SJCRH30 (cell line): ENCODE data around the gene MIOS. TPM values are rescaled to one million over a fixed set of nuclear protein-coding genes. Genes with fewer than 3 reads are reported as not detected.
A peak's percentile ranks its signal among the peaks of the same experiment; 100 is the strongest.

Experiments used
- DNase-seq, 2 experiments: peaks; one replicate each; pipeline ENCODE4 v3.0.0-alpha.2; 2015 to 2020
- H3K27ac ChIP-seq: fragments of 250-450 bp; sonication (Bioruptor Pico); 2 replicates; pipeline ENCODE4 v1.5.1; 2020; ENCODE audit warnings: mild to moderate bottlenecking, moderate library complexity
- H3K27me3 ChIP-seq: fragments of 250-450 bp; sonication (Bioruptor Pico); 2 replicates; pipeline ENCODE4 v1.5.1; 2020; ENCODE audit warnings: mild to moderate bottlenecking, moderate library complexity
- H3K36me3 ChIP-seq: fragments of 250-450 bp; sonication (Bioruptor Pico); 2 replicates; pipeline ENCODE4 v1.5.1; 2020; ENCODE audit warnings: mild to moderate bottlenecking, moderate library complexity
- H3K4me1 ChIP-seq: fragments of 250-450 bp; sonication (Bioruptor Pico); 2 replicates; pipeline ENCODE4 v1.5.1; 2020; ENCODE audit warnings: mild to moderate bottlenecking, moderate library complexity
- H3K4me3 ChIP-seq: fragments of 250-450 bp; sonication (Bioruptor Pico); 2 replicates; pipeline ENCODE4 v1.5.1; 2020; ENCODE audit warnings: mild to moderate bottlenecking, moderate library complexity
- H3K9me3 ChIP-seq: fragments of 250-450 bp; sonication (Bioruptor Pico); replicated peaks from 2 replicates; pipeline ENCODE4 v1.5.1; 2020; ENCODE audit warnings: mild to moderate bottlenecking, moderate library complexity
- total RNA-seq: library from RNA; depleted of rRNA; stranded (reverse); fragments of >200 nt; shearing (Covaris generic); gene quantifications from 2 replicates; pipeline ENCODE4 v1.2.3, GENCODE V29; 2014

Gene MIOS
- total RNA-seq, 1 experiment from 2014 or later, result 44.4 TPM

DNA sequence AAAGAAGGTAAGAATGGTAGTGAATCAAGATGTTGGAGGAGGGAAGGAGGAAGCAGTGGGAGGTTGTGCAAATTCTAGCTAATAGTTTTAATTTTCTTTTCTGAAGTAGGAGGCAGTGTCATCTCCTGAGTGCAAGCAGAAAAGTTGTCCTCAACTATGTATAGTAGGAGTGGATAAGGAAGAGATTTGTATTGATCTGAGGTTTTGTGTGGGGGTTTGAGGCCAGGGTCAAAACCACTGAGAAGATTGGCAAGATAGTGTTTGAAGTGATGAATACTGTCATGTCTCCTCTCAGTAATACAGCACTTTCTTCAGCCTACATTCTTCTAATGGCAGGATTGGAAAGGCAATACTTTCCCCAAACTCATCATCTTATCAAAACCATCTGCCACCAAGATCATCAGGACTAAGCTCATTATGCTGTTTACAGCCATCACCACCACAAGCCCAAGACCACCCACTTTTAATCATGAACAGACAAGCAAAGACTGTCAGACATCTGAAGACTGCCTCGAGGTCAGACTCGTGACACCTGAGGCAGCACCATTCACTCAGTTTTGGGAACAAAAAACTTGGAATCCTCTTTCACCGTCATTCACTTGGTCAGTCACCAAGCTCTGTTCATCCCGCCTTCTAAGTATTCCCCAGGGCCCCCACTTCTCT is 1.5 kb upstream of the MIOS start:
- no peaks in the 10 kb centered on the region for H3K27me3 ChIP-seq
- DNase-seq, result no peak
- peaks cover 11% of the 10 kb centered on the region; the same call in 1 of the 2 replicates for H3K4me1 ChIP-seq
- peaks cover 5% of the 10 kb centered on the region; the same call in 1 of the 2 replicates for H3K9me3 ChIP-seq
- H3K36me3 ChIP-seq, result no peaks in the 10 kb centered on the region
- H3K27ac ChIP-seq, result no peak overlapping the region
- no peak overlapping the region for H3K4me3 ChIP-seq

DNA sequence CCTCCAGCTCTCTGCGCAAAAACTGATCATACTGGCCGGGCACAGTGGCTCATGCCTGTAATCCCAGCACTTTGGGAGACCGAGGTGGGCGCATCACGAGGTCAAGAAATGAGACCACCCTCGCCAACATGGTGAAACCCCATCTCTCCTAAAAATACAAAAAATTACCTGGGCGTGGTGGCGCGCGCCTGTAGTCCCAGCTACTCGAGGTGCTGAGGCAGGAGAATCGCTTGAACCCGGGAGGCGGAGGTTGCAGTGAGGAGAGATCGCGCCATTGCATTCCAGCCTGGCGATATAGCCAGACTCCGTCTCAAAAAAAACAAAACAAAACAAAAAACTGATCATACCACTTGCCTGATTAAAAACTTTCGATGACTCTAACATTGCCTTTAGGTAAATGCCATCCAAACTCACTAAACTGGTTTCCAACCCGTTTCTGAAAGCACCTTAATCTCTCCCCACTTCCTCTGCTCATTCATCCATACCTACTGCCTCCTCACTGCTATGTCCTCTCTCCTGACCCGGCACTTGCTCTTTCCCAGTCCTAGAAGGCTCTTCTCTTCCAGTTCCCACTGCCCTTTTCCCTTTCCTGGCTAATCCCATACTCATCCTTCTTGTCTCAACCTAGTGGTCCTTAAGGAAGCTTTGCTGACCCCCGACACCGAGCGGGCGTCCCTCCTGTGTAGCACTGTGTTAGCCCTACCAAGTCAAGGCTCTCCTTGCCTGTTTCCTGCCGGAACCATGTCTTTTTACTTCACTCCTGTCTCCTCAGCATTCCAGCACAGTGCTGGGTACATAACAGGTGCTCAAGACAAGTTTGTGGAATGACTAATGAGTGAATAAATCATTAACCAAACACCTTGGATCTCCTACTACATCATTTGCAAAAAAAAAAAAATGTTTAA is 686 bp upstream of the MIOS start:
- Histone ChIP-seq H3K4me3 (peak overlapping the region; percentile 91), H3K27me3 (no peaks in the 10 kb centered on the region), H3K36me3 (peaks cover 4% of the 10 kb centered on the region; the same call in 1 of the 2 replicates), H3K9me3 (peaks cover 5% of the 10 kb centered on the region; the same call in 1 of the 2 replicates), H3K4me1 (peaks cover 11% of the 10 kb centered on the region; the same call in 1 of the 2 replicates), H3K27ac (no peak overlapping the region; the same call in 1 of the 2 replicates)
- DNase-seq, result no peak

DNA sequence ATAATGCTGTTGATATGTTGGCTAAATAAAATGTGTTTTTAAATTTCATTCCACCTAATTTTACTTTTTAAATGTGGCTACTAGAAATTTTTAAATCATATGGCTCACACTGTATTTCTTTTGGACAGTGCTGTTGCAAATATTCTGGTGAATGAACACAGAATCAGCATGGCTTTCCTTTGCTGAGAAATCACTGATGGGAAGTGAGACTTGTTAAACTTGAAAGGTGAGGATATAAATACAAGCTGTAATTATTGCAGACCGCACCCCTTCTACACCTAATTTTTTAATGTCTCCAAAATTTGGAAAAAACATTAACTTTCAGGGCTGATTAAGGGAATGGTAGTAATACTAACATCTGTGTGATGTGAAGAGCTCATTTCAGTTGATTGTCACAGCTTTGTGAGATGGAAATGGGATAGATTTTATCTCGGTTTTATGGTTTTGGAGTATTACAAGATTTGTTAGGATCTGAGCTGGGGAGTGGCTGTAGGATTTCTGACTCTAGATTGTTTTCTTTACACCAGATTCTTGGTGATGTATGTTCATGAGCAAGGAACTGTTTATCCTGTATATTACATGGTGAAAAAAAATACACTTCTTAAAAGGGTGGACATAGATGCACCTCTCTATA is 1.3 kb downstream of the MIOS start:
- Histone ChIP-seq H3K36me3 (peaks cover 20% of the 10 kb centered on the region), H3K27me3 (no peaks in the 10 kb centered on the region), H3K27ac (no peak overlapping the region), H3K4me1 (peaks cover 11% of the 10 kb centered on the region; the same call in 1 of the 2 replicates), H3K4me3 (peak overlapping the region; percentile 91), H3K9me3 (no peaks in the 10 kb centered on the region)
- DNase-seq, result no peak

DNA sequence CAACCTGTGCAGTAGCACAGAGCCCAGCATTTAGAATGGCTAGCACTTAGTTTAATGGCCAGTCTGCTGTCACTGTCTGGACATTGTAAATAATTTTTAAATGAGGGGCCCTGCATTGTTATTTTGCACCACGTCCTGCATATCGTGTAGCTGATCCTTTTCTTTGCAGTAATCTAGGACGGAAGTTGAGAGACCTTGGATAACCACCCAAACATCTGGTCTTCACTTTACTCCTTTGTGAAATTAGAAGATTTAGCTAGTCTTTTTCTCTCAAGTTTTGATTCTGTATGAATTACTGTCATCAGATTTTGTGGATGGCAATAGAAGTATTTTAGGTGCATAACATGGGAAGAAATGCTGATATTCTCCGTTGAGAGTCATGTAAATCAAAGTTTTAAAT is 1.9 kb downstream of the MIOS start:
- Histone ChIP-seq H3K9me3 (no peaks in the 10 kb centered on the region), H3K27me3 (no peaks in the 10 kb centered on the region), H3K4me3 (peak overlapping the region; percentile 91), H3K4me1 (peaks cover 11% of the 10 kb centered on the region; the same call in 1 of the 2 replicates), H3K27ac (no peak overlapping the region), H3K36me3 (peaks cover 20% of the 10 kb centered on the region)
- DNase-seq, result no peak

DNA sequence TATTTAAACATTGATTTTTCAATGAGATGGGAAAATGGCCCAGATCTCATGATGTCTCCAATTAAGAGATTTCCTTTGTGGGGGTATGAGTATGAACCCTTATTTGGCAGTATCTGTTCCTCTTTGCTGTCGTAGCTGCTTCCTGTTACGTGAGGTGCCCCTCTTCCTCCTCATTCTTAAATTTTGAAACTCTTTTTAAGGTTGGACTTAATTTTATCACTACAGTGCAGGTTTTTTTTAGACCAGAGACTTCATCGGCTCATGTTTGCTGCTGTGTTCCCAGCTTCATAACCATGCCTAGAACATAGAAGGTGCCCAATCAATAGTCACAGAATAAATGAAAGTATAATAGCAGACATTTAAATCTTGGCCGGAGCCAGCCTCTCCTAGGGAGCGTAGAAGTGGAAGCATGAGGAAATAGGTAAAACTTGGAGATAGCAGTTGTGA is 2.4 kb downstream of the MIOS start:
- Histone ChIP-seq H3K4me1 (peaks cover 11% of the 10 kb centered on the region; the same call in 1 of the 2 replicates), H3K36me3 (peaks cover 22% of the 10 kb centered on the region), H3K4me3 (no peak overlapping the region), H3K27ac (no peak overlapping the region), H3K9me3 (no peaks in the 10 kb centered on the region), H3K27me3 (no peaks in the 10 kb centered on the region)
- DNase-seq, result no peak

DNA sequence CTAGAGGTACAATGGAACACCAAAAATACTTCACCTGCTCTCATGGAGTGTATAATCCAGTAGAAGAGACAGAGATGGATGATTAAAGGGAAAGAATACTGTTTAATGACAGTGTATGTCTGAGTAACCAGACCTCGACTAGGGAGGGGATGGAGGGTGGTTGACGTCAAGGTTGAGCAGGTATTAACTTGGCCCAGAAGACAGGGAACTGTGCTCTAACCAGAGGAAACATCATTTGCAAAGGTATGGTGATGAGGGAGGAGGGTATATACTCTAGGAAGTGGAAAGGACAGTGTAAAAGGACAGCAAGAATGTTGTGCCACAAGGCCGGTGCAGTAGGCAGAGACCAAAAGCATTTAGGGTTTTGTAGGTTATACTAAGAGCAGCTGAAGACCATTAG is 2.9 kb downstream of the MIOS start:
- no peak for DNase-seq
- peaks cover 22% of the 10 kb centered on the region for H3K36me3 ChIP-seq

DNA sequence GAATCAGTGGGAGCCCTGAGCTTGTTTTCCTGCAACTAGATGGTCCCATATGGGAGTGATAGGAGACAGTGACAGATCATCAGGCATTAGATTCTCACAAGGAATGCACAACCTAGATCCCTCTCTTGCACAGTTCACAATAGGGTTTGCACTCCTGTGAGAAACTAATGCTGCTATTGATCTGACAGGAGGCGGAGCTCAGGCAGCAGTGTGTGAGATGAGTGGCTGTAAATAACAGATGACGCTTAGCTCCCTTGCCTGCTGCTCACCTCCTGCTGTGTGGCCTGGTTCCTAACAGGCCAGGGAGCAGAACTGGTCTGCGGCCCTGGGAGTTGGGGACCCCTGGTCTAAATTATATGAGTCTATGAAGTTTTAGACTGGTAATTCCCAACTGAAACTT is 3.9 kb downstream of the MIOS start:
- no peaks in the 10 kb centered on the region for H3K9me3 ChIP-seq
- H3K36me3 ChIP-seq, result peaks cover 22% of the 10 kb centered on the region
- H3K4me1 ChIP-seq, result peaks cover 11% of the 10 kb centered on the region; the same call in 1 of the 2 replicates
- H3K4me3 ChIP-seq, result no peak overlapping the region
- H3K27ac ChIP-seq, result no peak overlapping the region
- no peak for DNase-seq
- H3K27me3 ChIP-seq, result no peaks in the 10 kb centered on the region

More for the DNA sequence above, 2.9 kb downstream of the MIOS start:
- Histone ChIP-seq H3K27me3 (no peaks in the 10 kb centered on the region), H3K27ac (no peak overlapping the region), H3K4me1 (peaks cover 11% of the 10 kb centered on the region; the same call in 1 of the 2 replicates), H3K4me3 (no peak overlapping the region), H3K9me3 (no peaks in the 10 kb centered on the region)

DNA sequence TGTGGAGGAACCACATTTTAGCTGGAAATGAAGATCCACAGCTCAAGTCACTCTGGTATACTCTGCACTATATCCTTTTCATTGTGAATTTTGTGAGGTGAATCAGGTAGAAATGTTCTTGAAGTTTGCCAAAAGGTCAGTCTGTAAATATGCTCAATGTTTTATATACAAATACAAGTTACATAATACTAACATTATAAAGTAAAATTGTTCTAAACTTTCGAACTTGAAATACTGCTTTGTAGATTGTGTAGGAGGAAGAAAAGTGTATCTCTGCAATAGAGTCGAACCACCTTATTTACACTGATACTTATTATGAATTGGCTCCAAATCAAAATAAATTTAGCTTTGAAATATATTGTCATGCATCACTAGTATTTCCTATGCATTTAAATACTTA is 7.0 kb downstream of the MIOS start:
- Histone ChIP-seq H3K4me3 (no peak overlapping the region), H3K27me3 (no peaks in the 10 kb centered on the region), H3K4me1 (peaks cover 2% of the 10 kb centered on the region; the same call in 1 of the 2 replicates), H3K9me3 (no peaks in the 10 kb centered on the region), H3K27ac (no peak overlapping the region), H3K36me3 (peaks cover 26% of the 10 kb centered on the region)
- no peak for DNase-seq

DNA sequence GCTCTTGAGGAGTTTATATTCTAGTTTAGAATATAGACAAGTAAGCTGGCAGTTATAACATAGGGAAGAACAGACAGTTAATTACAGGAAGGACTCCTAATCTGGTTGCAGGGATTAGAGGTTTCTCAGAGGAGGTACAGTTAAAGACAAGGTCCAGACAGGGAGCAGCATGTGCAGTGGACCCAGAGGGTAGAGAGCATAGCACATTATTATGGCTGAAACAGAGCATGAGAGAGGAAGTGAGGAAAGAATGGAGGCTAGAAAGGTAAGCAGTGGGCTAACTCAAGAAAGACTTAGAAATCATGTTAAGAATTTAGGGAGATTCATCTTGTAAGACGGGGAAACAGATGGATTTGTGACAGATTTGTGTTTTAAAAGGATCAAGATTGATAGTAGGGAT is 9.7 kb downstream of the MIOS start:
- no peak overlapping the region for H3K4me3 ChIP-seq
- H3K27me3 ChIP-seq, result no peaks in the 10 kb centered on the region
- no peaks in the 10 kb centered on the region for H3K4me1 ChIP-seq
- no peak for DNase-seq
- H3K36me3 ChIP-seq, result peaks cover 23% of the 10 kb centered on the region
- H3K9me3 ChIP-seq, result no peaks in the 10 kb centered on the region
- H3K27ac ChIP-seq, result no peak overlapping the region

DNA sequence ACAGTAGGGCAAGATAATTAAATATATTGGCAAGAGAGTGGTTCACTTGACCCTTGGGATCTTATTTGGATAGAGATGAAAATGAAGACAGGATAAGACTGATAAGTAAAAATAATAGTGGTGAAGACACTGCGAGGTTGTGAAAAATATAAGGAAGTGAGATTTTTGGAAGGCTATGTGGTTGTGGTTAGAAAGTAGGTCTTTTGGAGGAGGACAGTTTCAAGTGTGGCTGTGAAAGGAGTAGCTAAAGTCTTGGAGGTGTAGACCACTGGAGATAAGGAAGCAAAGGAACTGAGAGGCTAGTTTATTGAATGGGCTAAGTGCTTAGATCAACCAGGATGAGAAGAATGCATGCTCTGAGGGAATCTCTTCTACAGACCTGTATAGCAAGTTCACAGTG is 11.2 kb downstream of the MIOS start:
- no peaks in the 10 kb centered on the region for H3K9me3 ChIP-seq
- no peak overlapping the region for H3K27ac ChIP-seq
- H3K4me3 ChIP-seq, result no peak overlapping the region
- DNase-seq, result no peak
- peaks cover 11% of the 10 kb centered on the region for H3K36me3 ChIP-seq
- H3K4me1 ChIP-seq, result no peaks in the 10 kb centered on the region
- H3K27me3 ChIP-seq, result no peaks in the 10 kb centered on the region

DNA sequence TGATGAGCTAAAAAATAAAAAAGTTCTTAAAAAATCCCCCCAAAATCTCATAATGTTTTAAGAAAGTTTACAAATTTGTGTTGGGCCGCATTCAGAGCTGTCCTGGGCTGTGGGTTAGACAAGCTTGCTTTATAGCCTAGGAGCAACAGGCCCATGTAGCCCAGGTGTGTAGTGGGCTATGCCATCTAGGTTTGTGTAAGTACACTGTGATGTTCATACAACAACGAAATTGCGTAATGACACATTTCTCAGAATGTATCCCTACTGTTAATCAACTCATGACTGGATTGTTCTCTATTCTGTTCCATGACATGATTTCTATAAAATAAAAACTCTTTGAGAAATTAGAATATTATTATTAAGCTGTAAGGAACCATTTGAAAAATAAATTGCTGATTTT is 13.0 kb downstream of the MIOS start:
- Histone ChIP-seq H3K4me3 (no peak overlapping the region), H3K27me3 (no peaks in the 10 kb centered on the region), H3K27ac (no peak overlapping the region), H3K9me3 (no peaks in the 10 kb centered on the region), H3K4me1 (no peaks in the 10 kb centered on the region), H3K36me3 (peaks cover 8% of the 10 kb centered on the region; the same call in 1 of the 2 replicates)
- DNase-seq, result no peak

DNA sequence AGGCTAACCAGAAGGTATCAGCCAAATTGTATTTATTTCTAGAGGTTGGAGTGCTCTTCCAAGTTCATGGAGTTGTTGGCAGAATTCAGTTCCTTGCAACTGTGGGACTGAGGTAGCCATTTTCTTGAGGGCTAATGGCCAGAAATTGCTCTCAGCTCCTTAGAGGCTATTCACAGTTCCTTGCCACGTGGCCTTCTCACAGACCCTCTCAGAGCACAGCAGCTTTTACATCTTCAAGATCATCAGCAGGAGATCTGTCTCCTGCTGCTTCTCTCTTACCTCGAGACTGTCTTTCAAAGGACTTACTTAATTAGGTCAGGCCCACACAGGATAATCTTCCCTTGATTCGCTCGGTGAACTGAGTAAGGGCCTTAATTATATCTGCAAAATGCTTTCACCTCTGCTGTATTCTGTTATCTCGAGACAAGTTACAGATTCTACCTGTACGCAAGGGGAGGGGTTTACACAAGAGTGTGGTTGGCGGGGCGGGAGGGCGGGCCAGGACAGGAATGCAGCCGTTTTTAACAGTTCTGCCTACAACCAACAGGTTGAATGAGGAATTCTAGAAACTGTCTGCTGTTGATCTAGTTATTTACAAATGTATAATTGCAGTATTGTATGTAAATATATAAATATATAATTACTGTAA is 15.0 kb downstream of the MIOS start:
- Histone ChIP-seq H3K36me3 (peaks cover 7% of the 10 kb centered on the region; the same call in 1 of the 2 replicates), H3K4me1 (no peaks in the 10 kb centered on the region), H3K9me3 (no peaks in the 10 kb centered on the region), H3K4me3 (no peak overlapping the region), H3K27ac (no peak overlapping the region), H3K27me3 (no peaks in the 10 kb centered on the region)
- DNase-seq, result no peak

DNA sequence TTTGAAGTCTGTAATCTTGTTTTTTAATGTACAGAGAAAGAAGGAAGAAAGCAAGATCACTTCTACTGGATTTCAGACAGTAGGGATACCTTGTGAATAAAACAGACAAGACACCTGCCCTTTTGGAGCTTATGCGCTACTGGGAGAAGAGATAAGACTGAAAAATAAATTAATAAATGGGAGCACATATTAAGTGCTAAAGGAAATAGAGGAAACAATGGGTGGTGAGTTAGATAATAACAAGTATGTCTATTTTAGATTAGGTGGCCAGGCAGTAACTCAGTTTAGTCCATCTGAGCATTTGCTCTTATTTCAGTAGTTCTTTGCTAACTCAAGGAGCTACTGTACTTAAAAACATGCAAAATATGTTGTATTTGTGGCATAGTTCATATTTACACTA is 15.9 kb downstream of the MIOS start:
- H3K4me1 ChIP-seq, result no peaks in the 10 kb centered on the region
- H3K27me3 ChIP-seq, result no peaks in the 10 kb centered on the region
- no peak for DNase-seq
- H3K4me3 ChIP-seq, result no peak overlapping the region
- no peak overlapping the region for H3K27ac ChIP-seq
- H3K9me3 ChIP-seq, result no peaks in the 10 kb centered on the region
- H3K36me3 ChIP-seq, result peaks cover 7% of the 10 kb centered on the region; the same call in 1 of the 2 replicates

DNA sequence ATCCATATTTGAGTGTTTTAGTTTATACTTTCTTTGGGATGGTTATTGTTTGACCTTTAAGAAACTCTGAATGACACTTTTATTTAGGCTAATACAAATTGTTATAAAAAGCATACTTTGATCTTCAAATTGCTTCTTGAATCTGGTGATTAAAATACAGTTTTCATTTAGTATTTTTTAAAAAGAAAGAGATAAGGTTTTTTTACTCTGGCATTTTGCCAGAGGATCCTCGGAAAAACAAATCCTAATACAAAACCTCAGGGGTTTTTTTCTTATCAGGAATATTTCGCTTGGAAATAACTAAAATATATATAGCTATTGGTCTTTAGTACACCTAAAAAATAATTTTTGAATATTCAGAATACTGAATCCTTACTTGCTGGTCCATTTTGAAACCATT is 17.0 kb downstream of the MIOS start:
- H3K4me3 ChIP-seq, result no peak overlapping the region
- H3K4me1 ChIP-seq, result no peaks in the 10 kb centered on the region
- no peak overlapping the region for H3K27ac ChIP-seq
- DNase-seq, result no peak
- peaks cover 7% of the 10 kb centered on the region; the same call in 1 of the 2 replicates for H3K36me3 ChIP-seq
- H3K27me3 ChIP-seq, result no peaks in the 10 kb centered on the region
- H3K9me3 ChIP-seq, result no peaks in the 10 kb centered on the region
